HCT116 (cell line): Measurements from ENCODE around the gene PITHD1. TPM values are rescaled to one million over a fixed set of nuclear protein-coding genes. Genes with fewer than 3 reads are reported as not detected.
A peak's percentile ranks its signal among the peaks of the same experiment; 100 is the strongest.

Experiments used
- ATAC-seq: fragments of 200-7000 bp; cut with Tn5 transposase; 2 replicates; pipeline ENCODE4 v1.9.1; 2020; ENCODE audit warnings: mild to moderate bottlenecking, moderate library complexity
- BruUV-seq: library from RNA; stranded (reverse); fragments of 400-500 nt; replicated peaks from 2 replicates; lab custom pipeline; 2021; lab: Mats Ljungman, UMichigan
- CTCF ChIA-PET: fragments of 300-600 bp; sonication (Branson Sonifier 250); formaldehyde crosslinking; loops from one replicate; lab custom pipeline; 2021; ENCODE audit warnings: antibody characterized with exemption; lab: Charles Lee
- POLR2A ChIA-PET: fragments of 300-600, 350-600 bp; sonication (Branson Sonifier 250); formaldehyde crosslinking; loops from one replicate; lab custom pipeline; 2021; ENCODE audit warnings: antibody characterized with exemption; lab: Charles Lee
- RAD21 ChIA-PET, 2 experiments: fragments of 300-600 bp; sonication (Branson Sonifier 250); formaldehyde crosslinking; loops; one replicate each; lab custom pipeline; 2023; ENCODE audit warnings: low total read pairs in 2 of 2; ENCODE audit not compliant: uncharacterized antibody in 2 of 2, unreplicated experiment in 2 of 2, low non-redundant PET in 1 of 2; lab: Charles Lee
- DNase-seq: peaks from one replicate; pipeline ENCODE4 v3.0.0-alpha.2; 2010; ENCODE audit warnings: low read depth, low spot score
- H2AFZ ChIP-seq: fragments of 200-600 bp; shearing (Covaris generic), sonication (generic); 2 replicates; pipeline ENCODE4 v1.6.1; 2017; ENCODE audit warnings: low read depth, mixed run types, mixed read lengths, antibody characterized with exemption, low read length; ENCODE audit not compliant: poor library complexity, severe bottlenecking
- H3K27ac ChIP-seq: 2 replicates; pipeline ENCODE4 v1.5.1; 2012; ENCODE audit warnings: low read depth, low read length
- H3K27me3 ChIP-seq: fragments of 200-600 bp; sonication (generic); 2 replicates; pipeline ENCODE4 v1.6.1; 2016; ENCODE audit warnings: mixed run types, low read length, mixed read lengths; ENCODE audit not compliant: insufficient read depth
- H3K36me3 ChIP-seq, 2 experiments: fragments of 200-500 bp in 1 of 2; fragments of 200-600 bp in 1 of 2; sonication (Bioruptor generic) in 1 of 2; sonication (generic) in 1 of 2; 2 replicates each; pipeline versions ENCODE4 v1.5.1 to v1.6.1; 2014 to 2016; ENCODE audit warnings: low read length in 2 of 2, inconsistent platforms in 1 of 2, mixed read lengths in 1 of 2, mixed run types in 1 of 2; ENCODE audit not compliant: insufficient read depth in 2 of 2, control insufficient read depth in 1 of 2
- H3K4me1 ChIP-seq, 2 experiments: fragments of 200-600 bp in 1 of 2; sonication (generic) in 1 of 2; 2 replicates each; pipeline versions ENCODE4 v1.5.1 to v1.6.1; 2012 to 2017; ENCODE audit warnings: low read length in 2 of 2, inconsistent platforms in 1 of 2, mild to moderate bottlenecking in 1 of 2, mixed read lengths in 1 of 2, mixed run types in 1 of 2, moderate library complexity in 1 of 2; ENCODE audit not compliant: insufficient read depth in 2 of 2, control insufficient read depth in 1 of 2
- H3K4me2 ChIP-seq: fragments of 200-600 bp; sonication (generic); 2 replicates; pipeline ENCODE4 v1.6.1; 2017; ENCODE audit warnings: mixed run types, low read length, mixed read lengths
- H3K4me3 ChIP-seq, 2 experiments: fragments of 200-600 bp in 1 of 2; sonication (generic) in 1 of 2; replicated peaks in 1 of 2; 2 replicates each; pipeline ENCODE4 v1.5.1; 2011 to 2016; ENCODE audit warnings: low read length in 2 of 2, control low read depth in 1 of 2, low read depth in 1 of 2, mild to moderate bottlenecking in 1 of 2, mixed read lengths in 1 of 2, mixed run types in 1 of 2
- H3K79me2 ChIP-seq: fragments of 200-600 bp; sonication (generic); 2 replicates; pipeline ENCODE4 v1.6.1; 2017; ENCODE audit warnings: mild to moderate bottlenecking, mixed run types, low read length, moderate library complexity, mixed read lengths; ENCODE audit not compliant: insufficient read depth
- H3K9ac ChIP-seq: fragments of 200-600 bp; sonication (generic); 2 replicates; pipeline ENCODE4 v1.6.1; 2016; ENCODE audit warnings: low read length, mixed read lengths
- H3K9me2 ChIP-seq: fragments of 200-600 bp; sonication (generic), shearing (Covaris generic); 2 replicates; pipeline ENCODE4 v1.6.1; 2017; ENCODE audit warnings: mixed run types, mild to moderate bottlenecking, moderate library complexity; ENCODE audit not compliant: insufficient read depth
- H3K9me3 ChIP-seq, 2 experiments: fragments of 200-500 bp in 1 of 2; fragments of 200-600 bp in 1 of 2; sonication (Bioruptor generic) in 1 of 2; sonication (generic) in 1 of 2; 2 replicates each; pipeline ENCODE4 v1.6.1; 2014 to 2017; ENCODE audit warnings: low read length in 2 of 2, mixed read lengths in 2 of 2, inconsistent platforms in 1 of 2, low read depth in 1 of 2, mild to moderate bottlenecking in 1 of 2, mixed run types in 1 of 2, moderate library complexity in 1 of 2; ENCODE audit not compliant: control insufficient read depth in 1 of 2, insufficient read depth in 1 of 2
- H4K20me1 ChIP-seq: fragments of 200-600 bp; sonication (generic), shearing (Covaris generic); 2 replicates; pipeline ENCODE4 v1.6.1; 2017; ENCODE audit warnings: mixed run types, mild to moderate bottlenecking, moderate library complexity; ENCODE audit not compliant: insufficient read depth
- CBX3 ChIP-seq: IDR thresholded peaks from 2 replicates; pipeline ENCODE4 v1.6.1; 2012; ENCODE audit warnings: low read depth
- ELF1 ChIP-seq: IDR thresholded peaks from 2 replicates; pipeline ENCODE4 v1.6.1; 2012; ENCODE audit warnings: low read depth, borderline replicate concordance
- EZH2 ChIP-seq: fragments of 200-600 bp; sonication (generic); IDR thresholded peaks from 2 replicates; pipeline ENCODE4 v1.6.1; 2017; ENCODE audit warnings: antibody characterized with exemption, mixed run types
- FOSL1 ChIP-seq: IDR thresholded peaks from 2 replicates; pipeline ENCODE4 v1.6.1; 2012; ENCODE audit warnings: low read depth
- JUND ChIP-seq: IDR thresholded peaks from 2 replicates; pipeline ENCODE4 v1.6.1; 2012
- POLR2A ChIP-seq: IDR thresholded peaks from 2 replicates; pipeline ENCODE4 v1.7.0; 2011; ENCODE audit warnings: borderline replicate concordance; ENCODE audit not compliant: insufficient read depth, insufficient read length; ENCODE audit errors: extremely low read depth
- POLR2AphosphoS5 ChIP-seq: IDR thresholded peaks from 2 replicates; pipeline ENCODE4 v1.6.1; 2011; ENCODE audit warnings: mild to moderate bottlenecking, low read depth, low read length, moderate library complexity
- SIN3A ChIP-seq: IDR thresholded peaks from 2 replicates; pipeline ENCODE4 v1.6.1; 2012; ENCODE audit warnings: low read depth
- SRF ChIP-seq: IDR thresholded peaks from 2 replicates; pipeline ENCODE4 v1.6.1; 2012; ENCODE audit warnings: low read depth
- YY1 ChIP-seq: IDR thresholded peaks from 2 replicates; pipeline ENCODE4 v1.6.1; 2011; ENCODE audit warnings: low read length, low read depth, moderate library complexity, mild to moderate bottlenecking; ENCODE audit not compliant: insufficient replicate concordance; ENCODE audit errors: extremely low read depth
- ZFX ChIP-seq: fragments of 450-650 bp; IDR thresholded peaks from 2 replicates; pipeline ENCODE4 v1.6.1; 2017
- intact Hi-C: fragments of 100-400 bp; cut with micrococcal nuclease; formaldehyde crosslinking; loops from 2 replicates; pipeline ENCODE4 v1.10.0; 2022
- total RNA-seq: library from RNA; stranded (reverse); gene quantifications from one replicate; pipeline ENCODE4 v1.2.1, GENCODE V29; 2021; ENCODE audit not compliant: unreplicated experiment
- TF ChIP-seq, protein P1 (sequence below): IDR thresholded peaks from 2 replicates; pipeline ENCODE4 v1.6.1; 2012
- TF ChIP-seq, protein P2 (sequence below): IDR thresholded peaks from 2 replicates; pipeline ENCODE4 v1.6.1; 2012
- TF ChIP-seq, protein P3 (sequence below): IDR thresholded peaks from 2 replicates; pipeline ENCODE4 v1.6.1; 2012; ENCODE audit warnings: low read depth

Gene PITHD1
- total RNA-seq, 1 experiment from 2014 or later, result 57.2 TPM

DNA sequence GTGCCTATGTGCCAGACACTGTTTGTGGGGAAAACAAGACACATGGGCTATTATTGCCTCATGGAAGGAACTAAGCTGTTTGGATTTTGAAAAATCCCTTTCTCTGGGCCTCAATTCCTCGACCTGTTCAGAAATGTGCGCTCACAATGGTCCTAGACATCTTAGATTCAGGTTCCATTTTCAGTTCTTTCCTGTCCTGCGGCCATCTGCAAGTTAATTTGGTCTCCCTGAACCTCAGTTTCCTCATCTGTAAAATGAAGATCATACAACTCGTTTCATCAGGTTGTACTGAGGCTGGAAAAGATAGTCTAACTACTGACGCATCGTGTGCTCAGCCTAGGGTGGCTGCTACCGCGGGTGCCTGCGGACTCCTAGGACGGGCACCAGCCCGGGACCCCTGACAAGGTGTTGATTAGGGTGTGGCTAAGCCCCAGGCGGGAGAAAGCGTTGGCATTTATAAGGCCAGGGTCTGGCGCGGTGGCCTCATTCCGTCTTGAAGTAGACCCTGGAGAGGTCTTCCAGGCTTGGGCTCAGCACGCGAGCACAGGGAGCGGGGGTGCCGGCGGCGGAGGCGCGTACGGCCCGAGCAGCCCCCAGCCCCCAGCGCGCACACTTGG lies 35.4 kb upstream of the PITHD1 start:
- intact Hi-C loops, result no loop called here
- peak overlapping the region; percentile 84 for H3K9ac ChIP-seq
- H4K20me1 ChIP-seq, result peaks cover 13% of the 10 kb centered on the region; the same call in 1 of the 2 replicates
- CTCF ChIA-PET, result no interaction called here
- RAD21 ChIA-PET, result no interaction called here
- peak; percentile 65 for ATAC-seq
- H2AFZ ChIP-seq, result no peak overlapping the region
- H3K27ac ChIP-seq, result peak overlapping the region; percentile 69
- POLR2A ChIA-PET, result no interaction called here
- H3K79me2 ChIP-seq, result peaks cover 42% of the 10 kb centered on the region
- peaks cover 8 to 26% of the 10 kb centered on the region in 2 experiments; a peak in 3 of 4 replicates for H3K4me1 ChIP-seq
- peaks cover 0 to 8% of the 10 kb centered on the region in 2 experiments; a peak in 2 of 4 replicates for H3K36me3 ChIP-seq
- H3K9me2 ChIP-seq, result no peaks in the 10 kb centered on the region
- peak overlapping the region; percentile 88 for H3K4me2 ChIP-seq
- DNase-seq, result no peak
- no peaks in the 10 kb centered on the region for H3K9me3 ChIP-seq
- peak overlapping the region; percentile 78 to 89 for H3K4me3 ChIP-seq
- no TSS peak for BruUV-seq
- no peaks in the 10 kb centered on the region for H3K27me3 ChIP-seq
- TF ChIP-seq, protein P1, sequence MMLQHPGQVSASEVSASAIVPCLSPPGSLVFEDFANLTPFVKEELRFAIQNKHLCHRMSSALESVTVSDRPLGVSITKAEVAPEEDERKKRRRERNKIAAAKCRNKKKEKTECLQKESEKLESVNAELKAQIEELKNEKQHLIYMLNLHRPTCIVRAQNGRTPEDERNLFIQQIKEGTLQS, result no peak
- TF ChIP-seq SIN3A (no peak), ELF1 (no peak), EZH2 (no peak), FOSL1 (no peak)

DNA sequence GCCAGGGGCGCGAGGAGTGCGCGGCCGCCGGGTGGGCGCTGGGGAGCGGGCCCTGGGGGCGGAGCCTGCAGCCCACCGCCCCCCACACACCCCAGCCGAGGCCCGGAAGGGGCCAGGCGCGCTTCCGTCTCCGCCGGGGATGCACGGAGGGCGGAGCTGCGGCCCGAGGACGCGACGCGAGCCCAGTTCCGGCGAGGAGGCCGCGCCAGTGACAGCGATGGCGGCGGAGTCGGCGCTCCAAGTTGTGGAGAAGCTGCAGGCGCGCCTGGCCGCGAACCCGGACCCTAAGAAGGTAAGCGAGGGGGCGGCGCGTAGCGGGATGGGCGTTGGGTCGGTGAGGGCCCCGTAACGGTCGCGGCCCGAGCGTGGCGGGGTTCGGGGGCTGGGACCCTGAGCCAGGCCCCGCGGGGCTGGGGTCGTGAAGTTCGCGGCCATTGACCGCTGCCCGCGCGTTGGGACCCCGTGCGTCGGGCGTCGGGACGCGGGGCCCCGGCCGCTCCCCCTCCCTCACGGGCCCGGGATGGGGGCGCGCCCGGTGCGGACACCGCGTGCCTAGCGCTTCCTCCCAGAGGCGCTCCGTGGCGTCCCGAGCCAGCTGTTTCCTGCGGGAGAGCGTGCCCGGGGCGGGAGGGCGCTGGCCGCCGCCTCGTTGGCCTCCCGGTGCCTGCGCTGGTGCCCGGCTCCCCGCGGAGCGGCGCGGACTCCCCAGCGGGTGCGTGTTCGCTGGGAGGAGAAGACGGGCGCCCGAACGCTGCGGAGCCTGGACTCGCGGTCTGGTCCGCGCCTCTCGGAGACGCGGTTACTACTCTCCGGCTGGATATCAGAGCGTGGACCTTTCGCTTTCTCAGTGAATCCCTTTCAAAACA lies 34.7 kb upstream of the PITHD1 start, which contains the start of gene ELOA:
ELOA (plus strand) TSS at position 185 of the 866 bp plus-strand sequence; CDS start at position 218, 33 bp downstream.
- ChIA-PET POLR2A (interaction anchor here (1.1 kb wide), 1 partner anchor 215 kb away, joined by 3 read pairs; no protein-coding TSS in a partner anchor), RAD21 (no interaction called here), CTCF (interaction anchor here (0.7 kb wide), 1 partner anchor 645 kb away, joined by 3 read pairs; no protein-coding TSS in a partner anchor)
- peaks cover 49% of the 10 kb centered on the region for H3K79me2 ChIP-seq
- H2AFZ ChIP-seq, result no peak within 1 kb of the TSS
- H3K9ac ChIP-seq, result peak within 1 kb of the TSS; percentile 84
- H3K9me3 ChIP-seq, result no peaks in the 10 kb centered on the region
- intact Hi-C loops, result no loop called here
- no peaks in the 10 kb centered on the region for H3K27me3 ChIP-seq
- no peaks in the 10 kb centered on the region for H3K9me2 ChIP-seq
- ATAC-seq (peak; percentile 93), DNase-seq (no peak)
- peaks cover 20% of the 10 kb centered on the region; the same call in 1 of the 2 replicates for H4K20me1 ChIP-seq
- peak within 1 kb of the TSS; percentile 69 for H3K27ac ChIP-seq
- peaks cover 8 to 26% of the 10 kb centered on the region in 2 experiments; a peak in 3 of 4 replicates for H3K4me1 ChIP-seq
- peak within 1 kb of the TSS; percentile 88 for H3K4me2 ChIP-seq
- BruUV-seq, result no TSS peak
- H3K36me3 ChIP-seq, result peaks cover 3 to 13% of the 10 kb centered on the region in 2 experiments; a peak in 2 of 4 replicates
- H3K4me3 ChIP-seq, result peak within 1 kb of the TSS; percentile 78 to 89
- TF ChIP-seq POLR2AphosphoS5 (peak; percentile 89), SRF (no peak), FOSL1 (no peak), ZFX (peak; percentile 93), POLR2A (peak; percentile 75), CBX3 (0 out of 2 replicates have a peak, but pooled peaks have one; percentile 30), JUND (no peak), YY1 (peak; percentile 90), SIN3A (peak; percentile 72; the same call in 1 of the 2 replicates)
- TF ChIP-seq, protein P2, sequence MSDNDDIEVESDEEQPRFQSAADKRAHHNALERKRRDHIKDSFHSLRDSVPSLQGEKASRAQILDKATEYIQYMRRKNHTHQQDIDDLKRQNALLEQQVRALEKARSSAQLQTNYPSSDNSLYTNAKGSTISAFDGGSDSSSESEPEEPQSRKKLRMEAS, result peak; percentile 71
- TF ChIP-seq, protein P3, sequence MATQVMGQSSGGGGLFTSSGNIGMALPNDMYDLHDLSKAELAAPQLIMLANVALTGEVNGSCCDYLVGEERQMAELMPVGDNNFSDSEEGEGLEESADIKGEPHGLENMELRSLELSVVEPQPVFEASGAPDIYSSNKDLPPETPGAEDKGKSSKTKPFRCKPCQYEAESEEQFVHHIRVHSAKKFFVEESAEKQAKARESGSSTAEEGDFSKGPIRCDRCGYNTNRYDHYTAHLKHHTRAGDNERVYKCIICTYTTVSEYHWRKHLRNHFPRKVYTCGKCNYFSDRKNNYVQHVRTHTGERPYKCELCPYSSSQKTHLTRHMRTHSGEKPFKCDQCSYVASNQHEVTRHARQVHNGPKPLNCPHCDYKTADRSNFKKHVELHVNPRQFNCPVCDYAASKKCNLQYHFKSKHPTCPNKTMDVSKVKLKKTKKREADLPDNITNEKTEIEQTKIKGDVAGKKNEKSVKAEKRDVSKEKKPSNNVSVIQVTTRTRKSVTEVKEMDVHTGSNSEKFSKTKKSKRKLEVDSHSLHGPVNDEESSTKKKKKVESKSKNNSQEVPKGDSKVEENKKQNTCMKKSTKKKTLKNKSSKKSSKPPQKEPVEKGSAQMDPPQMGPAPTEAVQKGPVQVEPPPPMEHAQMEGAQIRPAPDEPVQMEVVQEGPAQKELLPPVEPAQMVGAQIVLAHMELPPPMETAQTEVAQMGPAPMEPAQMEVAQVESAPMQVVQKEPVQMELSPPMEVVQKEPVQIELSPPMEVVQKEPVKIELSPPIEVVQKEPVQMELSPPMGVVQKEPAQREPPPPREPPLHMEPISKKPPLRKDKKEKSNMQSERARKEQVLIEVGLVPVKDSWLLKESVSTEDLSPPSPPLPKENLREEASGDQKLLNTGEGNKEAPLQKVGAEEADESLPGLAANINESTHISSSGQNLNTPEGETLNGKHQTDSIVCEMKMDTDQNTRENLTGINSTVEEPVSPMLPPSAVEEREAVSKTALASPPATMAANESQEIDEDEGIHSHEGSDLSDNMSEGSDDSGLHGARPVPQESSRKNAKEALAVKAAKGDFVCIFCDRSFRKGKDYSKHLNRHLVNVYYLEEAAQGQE, result no peak
